GM21619 (cell line): ENCODE results near the gene PDE6H.

Experiments used
- ATAC-seq: cut with Tn5 transposase; IDR thresholded peaks from one replicate; pipeline ENCODE4 v1.9.1; 2021; ENCODE audit not compliant: unreplicated experiment

Gene PDE6H

GRCh38 chr12:14999695-15000365 lies 27.0 kb downstream of the PDE6H start:
- no peak for ATAC-seq

DNA sequence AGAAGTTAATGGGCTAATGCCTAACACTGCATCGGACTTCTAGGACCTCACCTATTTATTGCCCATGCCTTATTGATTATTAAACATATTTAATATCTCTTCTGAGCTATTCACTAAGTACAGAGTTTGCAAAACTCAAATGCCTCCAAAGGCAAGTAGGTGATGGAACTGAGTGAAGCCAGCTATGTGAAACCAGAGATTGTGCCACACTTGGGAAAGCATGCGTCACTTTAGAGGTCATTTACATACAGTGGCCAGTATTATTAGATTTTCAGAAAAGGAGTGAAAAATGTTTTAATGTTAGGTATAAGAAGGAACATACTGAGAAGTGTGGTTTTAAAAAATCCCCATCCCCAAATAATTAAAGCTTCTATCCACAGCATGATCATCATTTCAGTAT lies 27.7 kb downstream of the PDE6H start:
- ATAC-seq: no peak

GRCh38 chr12:15001733-15002382 lies 29.0 kb downstream of the PDE6H start:
- ATAC-seq: no peak

DNA sequence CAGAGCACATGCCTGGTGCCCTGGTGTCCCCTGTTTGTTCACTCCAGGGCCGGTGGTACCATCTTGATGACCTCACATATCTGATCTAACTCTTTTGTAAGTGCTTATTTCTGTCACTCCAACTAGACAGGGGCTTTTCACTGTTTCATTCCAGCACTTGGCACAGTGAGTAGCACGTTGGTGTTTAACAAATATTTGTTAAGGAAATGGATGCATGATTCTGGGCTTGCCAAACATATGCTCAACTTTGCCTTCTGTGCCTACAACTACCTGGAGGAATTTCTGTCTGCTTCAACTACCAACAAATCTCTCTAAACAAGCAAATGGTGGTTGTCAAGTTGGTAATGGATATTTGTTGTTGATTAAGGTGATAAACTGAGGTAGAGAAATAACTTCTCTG lies 31.6 kb downstream of the PDE6H start:
- no peak for ATAC-seq

- ATAC-seq: no peak
Measured at GRCh38 chr12:15005064-15005463, 32.2 kb downstream of the PDE6H start.

DNA sequence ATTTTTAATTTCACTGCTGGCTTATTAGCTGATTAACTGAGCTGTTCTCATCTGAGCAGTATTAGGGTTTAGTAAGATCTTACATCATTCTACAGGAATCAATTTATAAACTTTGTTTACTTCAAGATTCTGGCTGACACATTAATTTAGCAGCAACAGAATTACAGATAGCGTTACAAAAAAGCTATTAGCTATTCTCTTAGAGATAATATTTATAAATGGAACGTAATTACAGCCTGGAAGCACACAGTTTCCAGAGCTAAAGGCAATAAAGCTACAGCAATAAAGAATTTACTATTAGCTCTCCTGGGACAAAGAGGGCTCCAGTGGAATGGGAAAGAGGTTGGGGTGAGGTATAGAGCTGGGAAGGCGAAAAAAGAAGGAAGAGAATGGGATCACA lies 34.7 kb downstream of the PDE6H start:
- no peak for ATAC-seq

DNA sequence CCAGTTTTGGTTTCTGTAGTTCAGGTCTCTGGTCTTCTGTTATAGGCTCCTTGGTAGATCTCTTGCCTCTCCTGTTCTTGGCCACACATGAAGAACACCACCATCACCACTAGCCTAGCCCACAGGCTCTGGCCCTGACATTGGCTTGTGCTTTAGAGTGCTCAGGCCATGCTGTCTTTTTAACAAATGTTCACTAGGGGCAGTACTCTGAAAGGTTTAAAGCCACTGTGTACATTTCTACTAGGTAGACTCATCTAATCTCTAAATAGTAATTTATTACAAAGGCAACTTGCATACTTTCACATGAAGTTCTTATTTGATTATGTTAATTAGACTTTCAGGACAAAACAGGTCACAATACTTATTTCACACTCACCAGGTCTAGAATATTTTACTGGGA lies 38.3 kb downstream of the PDE6H start:
- no peak for ATAC-seq

GRCh38 chr12:15013634-15014179 lies 40.9 kb downstream of the PDE6H start:
- no peak for ATAC-seq

DNA sequence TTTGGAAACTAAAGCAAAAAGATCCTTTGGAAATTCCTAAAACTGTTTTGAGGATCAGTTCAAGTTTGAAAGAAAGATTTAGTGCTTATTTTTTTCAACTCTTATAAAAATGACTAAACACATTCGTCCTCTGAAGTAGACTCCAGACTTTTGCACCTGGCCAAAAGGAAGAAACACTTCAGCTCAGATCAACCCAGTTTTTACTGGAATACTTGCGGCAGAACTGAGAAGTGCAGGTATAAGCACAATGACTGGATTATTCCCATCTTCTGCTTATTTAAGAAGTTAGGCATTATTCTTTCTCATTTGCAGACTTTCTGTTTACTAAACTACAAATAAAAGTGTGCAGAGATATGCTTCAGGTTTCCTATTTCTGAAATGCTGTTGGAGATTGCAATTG lies 41.9 kb downstream of the PDE6H start:
- no peak for ATAC-seq

GRCh38 chr12:15015121-15015520 lies 42.3 kb downstream of the PDE6H start:
- no peak for ATAC-seq

GRCh38 chr12:15020156-15020555 lies 47.3 kb downstream of the PDE6H start:
- ATAC-seq: no peak
